NT2/D1 (cell line): Measurements from ENCODE around the gene ABCA2.

Experiments
- YY1 ChIP-seq: IDR thresholded peaks from 2 replicates; pipeline ENCODE4 v1.6.1; 2011; ENCODE audit not compliant: insufficient read length, insufficient read depth
- ZNF274 ChIP-seq: IDR thresholded peaks from 2 replicates; pipeline ENCODE4 v1.6.1; 2011; ENCODE audit warnings: mild to moderate bottlenecking, low read depth, low read length

DNA sequence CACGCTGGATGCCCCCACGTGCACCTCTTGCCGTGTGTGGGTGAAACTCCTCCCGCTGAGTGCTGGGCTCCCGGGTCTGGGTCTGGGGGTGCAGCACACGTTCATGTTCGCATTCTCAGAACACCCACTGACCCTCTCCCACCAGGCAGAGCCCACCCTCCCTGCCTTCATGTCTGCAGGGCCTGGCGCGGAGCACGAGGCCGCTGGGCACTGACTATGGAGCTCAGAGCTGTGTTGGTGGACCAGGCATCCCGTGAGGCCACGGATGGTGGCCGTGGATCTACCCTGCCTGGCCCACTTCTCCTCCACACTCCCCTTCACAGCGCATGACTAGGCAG is 67.1 kb downstream of the ABCA2 start:
- TF ChIP-seq ZNF274: no peak
- no peak for TF ChIP-seq YY1
